Esophagus squamous epithelium (tissue), 5 donors: ENCODE results near the gene NR1H2. TPM values are rescaled to one million over a fixed set of nuclear protein-coding genes. Genes with fewer than 3 reads are reported as not detected.

ENCODE experiments used
- DNase-seq: peaks from one replicate; lab custom pipeline; 2025; lab: John Stamatoyannopoulos, UW
- H3K27ac ChIP-seq, 4 donors: fragments of 200-600 bp; sonication (generic); one replicate each; pipeline ENCODE4 v1.5.1; 2016 to 2019; ENCODE audit warnings: mild to moderate bottlenecking in 1 of 4
- H3K27me3 ChIP-seq, 4 donors: fragments of 200-600 bp; sonication (generic); 1 replicate in 3 of 4; 2 replicates in 1 of 4; pipeline versions ENCODE4 v1.5.1 to v1.6.0; 2017 to 2021; ENCODE audit warnings: antibody characterized with exemption in 1 of 4
- H3K36me3 ChIP-seq, 3 donors: fragments of 200-600 bp; sonication (generic); one replicate each; pipeline ENCODE4 v1.5.1; 2016 to 2019
- H3K4me1 ChIP-seq, 3 donors: fragments of 200-600 bp; sonication (generic); one replicate each; pipeline ENCODE4 v1.5.1; 2017 to 2019
- H3K4me3 ChIP-seq, 4 donors: fragments of 200-600 bp; sonication (generic); 1 replicate in 3 of 4; 2 replicates in 1 of 4; pipeline ENCODE4 v1.5.1; 2016 to 2019; ENCODE audit warnings: mild to moderate bottlenecking in 2 of 4, moderate library complexity in 1 of 4
- H3K9me3 ChIP-seq, 3 donors: fragments of 200-600 bp; sonication (generic); one replicate each; pipeline ENCODE4 v1.5.1; 2016 to 2019
- POLR2A ChIP-seq, 4 donors: fragments of 450-650 bp; IDR thresholded peaks; one replicate each; pipeline ENCODE4 v1.6.1; 2017; ENCODE audit warnings: antibody characterized with exemption in 4 of 4, mild to moderate bottlenecking in 4 of 4, moderate library complexity in 3 of 4
- WGBS, 2 donors: methylation state at CpG; one replicate each; pipeline ENCODE4 v1.1.5; 2018; 5-methylcytosine and 5-hydroxymethylcytosine counted together
- intact Hi-C: fragments of 100-400 bp; cut with DNase I; formaldehyde crosslinking; loops from one replicate; pipeline ENCODE4 v1.15.0; 2022
- total RNA-seq, 4 donors: library from RNA; depleted of rRNA; stranded (reverse); fragments of >200 nt; gene quantifications; one replicate each; pipeline ENCODE4 v1.1.0, GENCODE V29; 2016
- TF ChIP-seq, protein P1 (sequence below), 6 experiments: fragments of 450-650 bp in 4 of 6; fragments of 200-600 bp in 2 of 6; sonication (generic) in 2 of 6; IDR thresholded peaks; one replicate each; pipeline ENCODE4 v1.5.1; 2016 to 2019; ENCODE audit warnings: antibody characterized with exemption in 6 of 6, mild to moderate bottlenecking in 4 of 6, moderate library complexity in 4 of 6
- donor health status: DM: yes; HTN: yes; CAD: no.

Gene NR1H2
- total RNA-seq, 4 donors from 2014 or later = 48.6 to 84.1 (median 68.1) TPM

DNA sequence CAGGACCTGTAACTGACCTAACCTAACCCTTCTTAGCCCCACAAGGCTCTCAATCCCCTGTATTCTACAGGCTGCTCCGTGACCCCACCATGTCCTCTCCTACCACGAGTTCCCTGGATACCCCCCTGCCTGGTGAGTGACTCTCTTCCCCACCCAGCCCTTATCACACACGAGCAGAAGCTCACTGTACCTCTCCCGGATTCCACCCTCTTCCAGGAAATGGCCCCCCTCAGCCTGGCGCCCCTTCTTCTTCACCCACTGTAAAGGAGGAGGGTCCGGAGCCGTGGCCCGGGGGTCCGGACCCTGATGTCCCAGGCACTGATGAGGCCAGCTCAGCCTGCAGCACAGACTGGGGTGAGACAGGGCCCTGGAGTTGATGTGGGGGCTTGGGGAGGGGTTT is 1.3 kb downstream of the NR1H2 start:
- Histone ChIP-seq H3K27me3 (no peaks in the 10 kb centered on the region), H3K9me3 (no peaks in the 10 kb centered on the region), H3K4me1 (peaks cover 0 to 30% (median 3%) of the 10 kb centered on the region in 3 donors), H3K4me3 (no peak overlapping the region), H3K36me3 (peaks cover 27 to 54% (median 45%) of the 10 kb centered on the region in 3 donors), H3K27ac (peak overlapping the region in 3 of 4 donors; percentile 99 to 100 (median 100))
- TF ChIP-seq, protein P1, sequence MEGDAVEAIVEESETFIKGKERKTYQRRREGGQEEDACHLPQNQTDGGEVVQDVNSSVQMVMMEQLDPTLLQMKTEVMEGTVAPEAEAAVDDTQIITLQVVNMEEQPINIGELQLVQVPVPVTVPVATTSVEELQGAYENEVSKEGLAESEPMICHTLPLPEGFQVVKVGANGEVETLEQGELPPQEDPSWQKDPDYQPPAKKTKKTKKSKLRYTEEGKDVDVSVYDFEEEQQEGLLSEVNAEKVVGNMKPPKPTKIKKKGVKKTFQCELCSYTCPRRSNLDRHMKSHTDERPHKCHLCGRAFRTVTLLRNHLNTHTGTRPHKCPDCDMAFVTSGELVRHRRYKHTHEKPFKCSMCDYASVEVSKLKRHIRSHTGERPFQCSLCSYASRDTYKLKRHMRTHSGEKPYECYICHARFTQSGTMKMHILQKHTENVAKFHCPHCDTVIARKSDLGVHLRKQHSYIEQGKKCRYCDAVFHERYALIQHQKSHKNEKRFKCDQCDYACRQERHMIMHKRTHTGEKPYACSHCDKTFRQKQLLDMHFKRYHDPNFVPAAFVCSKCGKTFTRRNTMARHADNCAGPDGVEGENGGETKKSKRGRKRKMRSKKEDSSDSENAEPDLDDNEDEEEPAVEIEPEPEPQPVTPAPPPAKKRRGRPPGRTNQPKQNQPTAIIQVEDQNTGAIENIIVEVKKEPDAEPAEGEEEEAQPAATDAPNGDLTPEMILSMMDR (IDR thresholded peaks at IDR 0.05) = no peak
- TF ChIP-seq POLR2A (IDR thresholded peaks at IDR 0.05) = no peak
- DNase-seq = no peak
- 73 to 86% methylated on average over 2 to 8 of the region's 9 CpGs for WGBS, 2 donors
- intact Hi-C loops = no loop called here

DNA sequence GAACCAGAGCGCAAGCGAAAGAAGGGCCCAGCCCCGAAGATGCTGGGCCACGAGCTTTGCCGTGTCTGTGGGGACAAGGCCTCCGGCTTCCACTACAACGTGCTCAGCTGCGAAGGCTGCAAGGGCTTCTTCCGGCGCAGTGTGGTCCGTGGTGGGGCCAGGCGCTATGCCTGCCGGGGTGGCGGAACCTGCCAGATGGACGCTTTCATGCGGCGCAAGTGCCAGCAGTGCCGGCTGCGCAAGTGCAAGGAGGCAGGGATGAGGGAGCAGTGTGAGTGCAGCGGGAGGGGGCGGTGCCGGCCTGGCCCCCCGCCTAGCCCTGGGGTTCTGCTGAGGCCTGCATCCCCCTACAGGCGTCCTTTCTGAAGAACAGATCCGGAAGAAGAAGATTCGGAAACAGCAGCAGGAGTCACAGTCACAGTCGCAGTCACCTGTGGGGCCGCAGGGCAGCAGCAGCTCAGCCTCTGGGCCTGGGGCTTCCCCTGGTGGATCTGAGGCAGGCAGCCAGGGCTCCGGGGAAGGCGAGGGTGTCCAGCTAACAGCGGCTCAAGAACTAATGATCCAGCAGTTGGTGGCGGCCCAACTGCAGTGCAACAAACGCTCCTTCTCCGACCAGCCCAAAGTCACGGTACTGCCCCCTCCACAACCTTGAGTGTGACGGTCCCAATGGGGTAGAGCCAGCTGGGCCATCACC is 2.1 kb downstream of the NR1H2 start:
- intact Hi-C loops = no loop called here
- DNase-seq = no peak
- WGBS, 2 donors = 88 to 96% methylated on average over 19 to 21 of the region's 36 CpGs
- Histone ChIP-seq H3K4me3 (no peak overlapping the region), H3K4me1 (peaks cover 0 to 34% (median 3%) of the 10 kb centered on the region in 3 donors), H3K27ac (no peak overlapping the region), H3K27me3 (no peaks in the 10 kb centered on the region), H3K36me3 (peaks cover 27 to 59% (median 49%) of the 10 kb centered on the region in 3 donors), H3K9me3 (no peaks in the 10 kb centered on the region)
- TF ChIP-seq, protein P1 (IDR thresholded peaks at IDR 0.05) = no peak
- no peak for TF ChIP-seq POLR2A (IDR thresholded peaks at IDR 0.05)

DNA sequence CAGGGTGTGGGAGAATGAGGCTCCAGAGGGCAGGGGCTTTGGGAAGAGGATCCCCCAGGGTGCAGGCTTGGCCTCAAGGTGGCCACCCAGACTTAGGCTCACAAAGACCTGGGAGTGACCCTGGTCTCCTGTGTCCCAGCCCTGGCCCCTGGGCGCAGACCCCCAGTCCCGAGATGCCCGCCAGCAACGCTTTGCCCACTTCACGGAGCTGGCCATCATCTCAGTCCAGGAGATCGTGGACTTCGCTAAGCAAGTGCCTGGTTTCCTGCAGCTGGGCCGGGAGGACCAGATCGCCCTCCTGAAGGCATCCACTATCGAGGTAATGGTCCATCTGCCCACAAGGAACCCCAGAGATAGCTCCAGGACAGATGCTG is 2.6 kb downstream of the NR1H2 start:
- 100% methylated on average over 1 of the region's 10 CpGs; no CpG with 5 or more reads in 1 of the 2 donors for WGBS, 2 donors
- no peak for DNase-seq
- no peaks in the 10 kb centered on the region for H3K27me3 ChIP-seq
- H3K9me3 ChIP-seq = no peaks in the 10 kb centered on the region
- H3K4me3 ChIP-seq = no peak overlapping the region
- H3K4me1 ChIP-seq = peaks cover 0 to 39% (median 3%) of the 10 kb centered on the region in 3 donors
- peaks cover 27 to 59% (median 49%) of the 10 kb centered on the region in 3 donors for H3K36me3 ChIP-seq
- intact Hi-C loops = no loop called here
- no peak overlapping the region for H3K27ac ChIP-seq
- no peak for TF ChIP-seq POLR2A (IDR thresholded peaks at IDR 0.05)
- TF ChIP-seq, protein P1 (IDR thresholded peaks at IDR 0.05) = no peak

- Histone ChIP-seq H3K9me3 (no peaks in the 10 kb centered on the region), H3K27ac (no peak overlapping the region), H3K36me3 (peaks cover 27 to 59% (median 49%) of the 10 kb centered on the region in 3 donors), H3K4me3 (no peak overlapping the region), H3K4me1 (peaks cover 1 to 43% (median 4%) of the 10 kb centered on the region in 3 donors), H3K27me3 (no peaks in the 10 kb centered on the region)
- DNase-seq = no peak
- no peak for TF ChIP-seq POLR2A (IDR thresholded peaks at IDR 0.05)
- TF ChIP-seq, protein P1 (IDR thresholded peaks at IDR 0.05) = no peak
- WGBS, 2 donors = 80 to 82% methylated on average over 5 to 7 of the region's 11 CpGs
- intact Hi-C loops = no loop called here
These were observed 3.3 kb downstream of the NR1H2 start for GRCh38 chr19:50379602-50380001.

GRCh38 chr19:50380137-50380536 is 3.9 kb downstream of the NR1H2 start:
- no peak overlapping the region for H3K4me3 ChIP-seq
- H3K4me1 ChIP-seq = peaks cover 7 to 49% (median 9%) of the 10 kb centered on the region in 3 donors
- H3K36me3 ChIP-seq = peaks cover 27 to 59% (median 49%) of the 10 kb centered on the region in 3 donors
- H3K9me3 ChIP-seq = no peaks in the 10 kb centered on the region
- H3K27me3 ChIP-seq = no peaks in the 10 kb centered on the region
- no peak for TF ChIP-seq POLR2A (IDR thresholded peaks at IDR 0.05)
- TF ChIP-seq, protein P1 (IDR thresholded peaks at IDR 0.05) = no peak
- DNase-seq = no peak
- 84 to 100% methylated on average over 1 to 8 of the region's 11 CpGs for WGBS, 2 donors
- intact Hi-C loops = no loop called here
- H3K27ac ChIP-seq = no peak overlapping the region
